GM12878 (cell line): ENCODE measurements around the gene KCNG1. TPM values are rescaled to one million over a fixed set of nuclear protein-coding genes. Genes with fewer than 3 reads are reported as not detected.

Experiments
- ATAC-seq: fragments of 200-7000 bp; cut with Tn5 transposase; 3 replicates; pipeline ENCODE4 v1.9.1; 2020; ENCODE audit warnings: mild to moderate bottlenecking, moderate library complexity
- BruUV-seq: library from RNA; stranded (reverse); fragments of 400-500 nt; replicated peaks from 2 replicates; lab custom pipeline; 2021; lab: Mats Ljungman, UMichigan
- CTCF ChIA-PET: fragments of 300-600 bp; sonication (Branson Sonifier 250); formaldehyde crosslinking; extraction: SDS; loops from one replicate; lab custom pipeline; 2021; ENCODE audit warnings: inconsistent platforms; lab: Yijun Ruan, JAX
- POLR2A ChIA-PET: fragments of 350-600 bp; formaldehyde crosslinking; extraction: SDS; loops from one replicate; lab custom pipeline; 2021; ENCODE audit warnings: inconsistent platforms; lab: Charles Lee
- RAD21 ChIA-PET: fragments of 300-600 bp; sonication (Branson Sonifier 250); formaldehyde crosslinking; loops from one replicate; lab custom pipeline; 2023; ENCODE audit warnings: antibody characterized with exemption; ENCODE audit not compliant: unreplicated experiment; lab: Charles Lee
- SMC1A ChIA-PET: fragments of 300-600 bp; sonication (Branson Sonifier 250); formaldehyde crosslinking; loops from one replicate; lab custom pipeline; 2023; ENCODE audit not compliant: unreplicated experiment, uncharacterized antibody; lab: Charles Lee
- DNase-seq: peaks from one replicate; pipeline ENCODE4 v3.0.0-alpha.2; 2011; ENCODE audit warnings: low read depth, low spot score
- FAIRE-seq: peaks from 3 replicates; lab custom pipeline; 2011; peaks lifted over from hg19 to GRCh38; lab: Jason Lieb, UNC
- H2AFZ ChIP-seq: 2 replicates; pipeline ENCODE4 v1.6.0; 2011; ENCODE audit warnings: low read depth, low read length, control low read depth; ENCODE audit not compliant: control insufficient read depth
- H3K27ac ChIP-seq: 2 replicates; pipeline ENCODE4 v1.5.1; 2011; ENCODE audit warnings: control low read depth; ENCODE audit not compliant: control insufficient read depth, insufficient read depth
- H3K27me3 ChIP-seq, 2 experiments: replicated peaks in 1 of 2; 2 replicates each; pipeline versions ENCODE4 v1.6.0 to v1.6.1; 2011; ENCODE audit warnings: low read length in 1 of 2; ENCODE audit not compliant: control insufficient read depth in 2 of 2, insufficient read depth in 2 of 2
- H3K36me3 ChIP-seq, 2 experiments: 2 replicates each; pipeline ENCODE4 v1.5.1; 2011; ENCODE audit warnings: low read length in 1 of 2; ENCODE audit not compliant: control insufficient read depth in 2 of 2, insufficient read depth in 2 of 2
- H3K4me1 ChIP-seq: 2 replicates; pipeline ENCODE4 v1.6.1; 2011; ENCODE audit warnings: mild to moderate bottlenecking, low read length, moderate library complexity, mixed read lengths; ENCODE audit not compliant: control insufficient read depth, insufficient read depth
- H3K4me2 ChIP-seq: 2 replicates; pipeline ENCODE4 v1.6.0; 2011; ENCODE audit warnings: control low read depth; ENCODE audit not compliant: control insufficient read depth, insufficient read depth
- H3K4me3 ChIP-seq: fragments of 200-600 bp; sonication (generic); 2 replicates; pipeline ENCODE4 v1.5.1; 2016
- H3K79me2 ChIP-seq: 2 replicates; pipeline ENCODE4 v1.6.0; 2011; ENCODE audit warnings: low read length; ENCODE audit not compliant: control insufficient read depth, insufficient read depth
- H3K9ac ChIP-seq: 2 replicates; pipeline ENCODE4 v1.8.0; 2011; ENCODE audit warnings: low read length, control low read depth, mixed read lengths; ENCODE audit not compliant: control insufficient read depth, insufficient read depth
- H3K9me3 ChIP-seq: replicated peaks from 3 replicates; pipeline ENCODE4 v1.5.1; 2011; ENCODE audit warnings: mild to moderate bottlenecking, low read length; ENCODE audit not compliant: control insufficient read depth, insufficient read depth
- H4K20me1 ChIP-seq: 2 replicates; pipeline ENCODE4 v1.6.0; 2011; ENCODE audit not compliant: control insufficient read depth, insufficient read depth
- CREB1 ChIP-seq: IDR thresholded peaks from 2 replicates; pipeline ENCODE4 v1.6.1; 2012; ENCODE audit warnings: low read depth, mild to moderate bottlenecking, inconsistent platforms
- CREM ChIP-seq: IDR thresholded peaks from 2 replicates; pipeline ENCODE4 v1.6.1; 2014; ENCODE audit warnings: antibody characterized with exemption, low read depth
- E2F8 ChIP-seq: fragments of 450-650 bp; IDR thresholded peaks from 2 replicates; pipeline ENCODE4 v1.6.1; 2018; ENCODE audit warnings: mild to moderate bottlenecking, low read depth, moderate library complexity; ENCODE audit not compliant: partially characterized antibody
- E4F1 ChIP-seq: fragments of 450-650 bp; IDR thresholded peaks from 2 replicates; pipeline ENCODE4 v1.6.1; 2018; ENCODE audit warnings: borderline replicate concordance, mild to moderate bottlenecking; ENCODE audit not compliant: partially characterized antibody
- IRF5 ChIP-seq: fragments of 450-650 bp; IDR thresholded peaks from 2 replicates; pipeline ENCODE4 v1.6.1; 2017; ENCODE audit warnings: borderline replicate concordance
- RFX5 ChIP-seq: IDR thresholded peaks from 2 replicates; pipeline ENCODE4 v1.6.1; 2011; ENCODE audit warnings: low read depth, low read length, improper control_type of control experiment
- SREBF2 ChIP-seq: IDR thresholded peaks from 2 replicates; pipeline ENCODE4 v1.6.1; 2012; ENCODE audit warnings: mild to moderate bottlenecking, low read length
- TCF3 ChIP-seq: IDR thresholded peaks from 2 replicates; pipeline ENCODE4 v1.6.1; 2012; ENCODE audit warnings: low read depth, mild to moderate bottlenecking, low read length, borderline replicate concordance; ENCODE audit not compliant: insufficient read depth
- TCF7 ChIP-seq: IDR thresholded peaks from 2 replicates; pipeline ENCODE4 v1.6.1; 2014; ENCODE audit warnings: antibody characterized with exemption, borderline replicate concordance
- WGBS: methylation state at CpG from one replicate; pipeline ENCODE4 v1.1.6; 2016; ENCODE audit warnings: low lambda C conversion rate; ENCODE audit not compliant: insufficient replicate concordance, insufficient coverage; ENCODE audit errors: missing lambda C conversion rate; 5-methylcytosine and 5-hydroxymethylcytosine counted together
- in situ Hi-C: fragments of 300-500 bp; cut with MboI; formaldehyde crosslinking; loops from 9 replicates; pipeline ENCODE4 v1.14.3; 2018; ENCODE audit warnings: mixed read lengths
- intact Hi-C: fragments of 100-400 bp; cut with micrococcal nuclease; formaldehyde crosslinking; loops from one replicate; pipeline ENCODE4 v1.14.2; 2022; ENCODE audit not compliant: unreplicated experiment
- polyA plus RNA-seq, 11 experiments: library from polyadenylated mRNA; depleted of rRNA in 4 of 11; unstranded in 6 of 11; stranded (reverse) in 5 of 11; fragments of >200 nt; fragmentation: Nextera tagmentation in 4 of 11; fragmentation: Illumina TruSeq in 1 of 11; extraction: Ambion mirVana in 4 of 11; extraction: Trizol in 1 of 11; gene quantifications; 1 replicate in 1 of 11; 2 replicates in 10 of 11; pipeline versions ENCODE4 v1.2.1 to v1.2.3, GENCODE V29; 2011 to 2016; ENCODE audit warnings: inconsistent platforms in 2 of 11, missing spikeins in 2 of 11, low read depth in 1 of 11
- total RNA-seq, 4 experiments: library from RNA; depleted of rRNA in 3 of 4; stranded (reverse); fragments of >200 nt in 3 of 4; fragmentation: Illumina TruSeq in 1 of 4; extraction: Trizol in 1 of 4; gene quantifications; 2 replicates each; pipeline versions ENCODE4 v1.2.1 to v1.2.3, GENCODE V29; 2013 to 2021

Gene KCNG1
- total and polyA plus RNA-seq, 10 of the 15 experiments (the other 5 are each of a cell fraction or from before 2014, with no cell fraction given): not detected

- RAD21 ChIA-PET: no interaction called here
- intact Hi-C loops: no loop called here
- POLR2A ChIA-PET: no interaction called here
Measured at GRCh38 chr20:51067792-51068191, 44.9 kb upstream of the KCNG1 start.

More at GRCh38 chr20:51067792-51068191, 44.9 kb upstream of the KCNG1 start:
- ChIA-PET CTCF (interaction anchor here (0.7 kb wide), 1 partner anchor 173 kb away, joined by 3 read pairs; no protein-coding TSS in a partner anchor), SMC1A (no interaction called here)
- Histone ChIP-seq H2AFZ (no peak overlapping the region), H3K4me2 (no peak overlapping the region), H3K79me2 (no peaks in the 10 kb centered on the region), H3K9me3 (no peaks in the 10 kb centered on the region), H3K4me1 (no peaks in the 10 kb centered on the region), H3K27ac (no peak overlapping the region), H3K9ac (no peak overlapping the region), H3K4me3 (no peak overlapping the region), H3K27me3 (no peaks in the 10 kb centered on the region; a peak in 1 of 4 replicates), H4K20me1 (no peaks in the 10 kb centered on the region), H3K36me3 (no peaks in the 10 kb centered on the region)
- no TSS peak for BruUV-seq
- no peak for ATAC-seq
- FAIRE-seq: no peak
- no peak for DNase-seq
- TF ChIP-seq TCF7: no peak
- no peak for TF ChIP-seq E4F1
- TF ChIP-seq IRF5: no peak
- no peak for TF ChIP-seq E2F8
- no peak for TF ChIP-seq CREM
- no peak for TF ChIP-seq TCF3
- no peak for TF ChIP-seq CREB1
- no peak for TF ChIP-seq SREBF2
- TF ChIP-seq RFX5: no peak
- WGBS: 8% methylated on average over 5 of the region's 5 CpGs
- in situ Hi-C loops: no loop called here
